NCI-H2029 (cell line): ENCODE results near the gene TYW3.

Source experiments
- DNase-seq: peaks from one replicate; lab custom pipeline; 2025; lab: John Stamatoyannopoulos, UW

The TYW3 gene

GRCh38 chr1:74791491-74791890, 58.5 kb downstream of the TYW3 start:
- DNase-seq: no peak

- DNase-seq: no peak
Measured at GRCh38 chr1:74799119-74799657, 66.2 kb downstream of the TYW3 start.

- no peak for DNase-seq
Measured at GRCh38 chr1:74811436-74812179, 78.7 kb downstream of the TYW3 start.

- no peak for DNase-seq
Measured at GRCh38 chr1:74812180-74812541, 79.2 kb downstream of the TYW3 start.
